ENCODE results near the gene MYO19. TPM values are rescaled to one million over a fixed set of nuclear protein-coding genes. Genes with fewer than 3 reads are reported as not detected.

MYO19 gene
- total and polyA plus RNA-seq, 2 of the 8 experiments (the other 6 are each of a cell fraction or from before 2014, with no cell fraction given), result 126 to 163 TPM

DNA sequence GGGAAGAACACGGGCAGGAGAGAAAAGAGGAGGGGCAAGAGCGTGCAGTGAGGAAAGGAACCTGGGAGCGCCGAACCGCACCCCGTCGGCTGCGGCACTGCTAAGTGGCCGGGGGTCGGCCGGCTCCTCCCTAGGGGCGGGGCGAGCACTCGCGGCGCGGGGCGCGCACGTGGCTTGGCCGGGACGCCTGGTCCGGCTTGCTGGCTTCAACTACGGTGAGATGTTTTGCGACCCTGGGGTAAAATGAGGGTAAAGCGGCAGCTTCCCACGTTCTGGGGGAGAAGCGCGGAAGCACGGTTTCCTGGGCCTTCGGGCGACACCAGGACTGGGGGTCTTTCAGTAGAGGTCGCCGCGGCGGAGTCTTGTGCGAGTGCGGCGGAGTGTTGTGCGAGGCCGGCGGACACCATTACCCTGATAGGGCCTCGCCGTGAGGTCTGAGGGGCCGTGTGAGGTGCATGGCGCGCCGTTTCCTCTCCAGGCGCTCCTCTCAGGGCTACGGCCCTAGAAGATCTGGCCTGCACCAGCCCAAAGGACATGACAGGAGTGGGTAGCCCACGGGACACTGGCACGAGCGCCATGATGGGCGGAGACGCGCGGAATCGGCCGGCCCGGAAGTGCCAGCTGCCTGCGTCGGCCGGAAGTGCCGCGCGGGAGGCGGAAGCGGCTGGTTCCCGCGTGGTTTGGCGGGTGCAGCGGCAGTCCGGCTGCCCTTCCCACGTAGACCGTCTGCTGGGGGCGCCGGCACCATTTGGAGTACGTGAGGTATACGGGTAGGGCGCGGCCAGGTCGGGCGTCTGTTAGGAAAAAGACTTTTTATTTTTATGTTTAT, at the start of gene MYO19, which contains the start of gene PIGW (continued):
- TF ChIP-seq, protein P1, sequence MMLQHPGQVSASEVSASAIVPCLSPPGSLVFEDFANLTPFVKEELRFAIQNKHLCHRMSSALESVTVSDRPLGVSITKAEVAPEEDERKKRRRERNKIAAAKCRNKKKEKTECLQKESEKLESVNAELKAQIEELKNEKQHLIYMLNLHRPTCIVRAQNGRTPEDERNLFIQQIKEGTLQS (IDR thresholded peaks at IDR 0.05; ENCODE audit: insufficient read depth, low read depth, low read length), result no peak
- no peak for TF ChIP-seq RNF2 (IDR thresholded peaks at IDR 0.05; ENCODE audit: borderline replicate concordance, low read depth, low read length, missing control alignments, poor library complexity, severe bottlenecking)
- TF ChIP-seq YY1 (IDR thresholded peaks at IDR 0.05; ENCODE audit: low read depth, low read length), result peak; percentile 79
- peak; percentile 83 to 93 for TF ChIP-seq POLR2A (IDR thresholded peaks at IDR 0.05; ENCODE audit: control extremely low read depth in 1 of 2, low read depth in 2 of 2, low read length in 2 of 2)
- peak; percentile 88 for TF ChIP-seq SAP30 (IDR thresholded peaks at IDR 0.05; ENCODE audit: insufficient read depth, insufficient replicate concordance, low read length)
- no peak for TF ChIP-seq SP2 (IDR thresholded peaks at IDR 0.05; ENCODE audit: low read length)
- TF ChIP-seq BRCA1 (IDR thresholded peaks at IDR 0.05; ENCODE audit: low read depth, low read length), result peak; percentile 80
- 0 out of 2 replicates have a peak, but pooled peaks have one; percentile 56 for TF ChIP-seq USF2 (IDR thresholded peaks at IDR 0.05; ENCODE audit: low read length)
- no peak for TF ChIP-seq NANOG (IDR thresholded peaks at IDR 0.05; ENCODE audit: insufficient read depth, low read depth, low read length, poor library complexity, severe bottlenecking)
- TF ChIP-seq ASH2L (IDR thresholded peaks at IDR 0.05; ENCODE audit: low read length), result no peak
- no peak for TF ChIP-seq SRF (IDR thresholded peaks at IDR 0.05; ENCODE audit: low read depth, low read length)
- no peak for TF ChIP-seq CTBP2 (IDR thresholded peaks at IDR 0.05; ENCODE audit: borderline replicate concordance, insufficient read depth, insufficient read length, low read length)
- no peak for TF ChIP-seq TEAD4 (IDR thresholded peaks at IDR 0.05; ENCODE audit: low read depth, low read length)
- TF ChIP-seq RBBP5 (IDR thresholded peaks at IDR 0.05; ENCODE audit: borderline replicate concordance, low read depth, low read length), result peak; percentile 70; the same call in 1 of the 2 replicates
- TF ChIP-seq CHD1 (IDR thresholded peaks at IDR 0.05; ENCODE audit: low read depth, low read length), result no peak
- TF ChIP-seq BCL11A (IDR thresholded peaks at IDR 0.05; ENCODE audit: low read depth in 2 of 2, low read length in 2 of 2), result no peak
- TF ChIP-seq CEBPB (IDR thresholded peaks at IDR 0.05; ENCODE audit: low read depth, low read length), result no peak
- no peak for TF ChIP-seq SUZ12 (IDR thresholded peaks at IDR 0.05; ENCODE audit: low read length)
- TF ChIP-seq HDAC2 (IDR thresholded peaks at IDR 0.05; ENCODE audit: borderline replicate concordance in 1 of 2, low read depth in 2 of 2, low read length in 2 of 2), result peak; percentile 47 to 70; a peak in 1 of 4 replicates
- no peak for TF ChIP-seq MAFK (IDR thresholded peaks at IDR 0.05; ENCODE audit: low read depth, low read length)
- TF ChIP-seq RFX5 (IDR thresholded peaks at IDR 0.05; ENCODE audit: borderline replicate concordance, low read depth, low read length), result no peak
- TF ChIP-seq GABPA (IDR thresholded peaks at IDR 0.05; ENCODE audit: borderline replicate concordance, insufficient read depth, low read length), result peak; percentile 89

All from H1 (cell line).